ENCODE measurements around the gene ITGA5.

DNA sequence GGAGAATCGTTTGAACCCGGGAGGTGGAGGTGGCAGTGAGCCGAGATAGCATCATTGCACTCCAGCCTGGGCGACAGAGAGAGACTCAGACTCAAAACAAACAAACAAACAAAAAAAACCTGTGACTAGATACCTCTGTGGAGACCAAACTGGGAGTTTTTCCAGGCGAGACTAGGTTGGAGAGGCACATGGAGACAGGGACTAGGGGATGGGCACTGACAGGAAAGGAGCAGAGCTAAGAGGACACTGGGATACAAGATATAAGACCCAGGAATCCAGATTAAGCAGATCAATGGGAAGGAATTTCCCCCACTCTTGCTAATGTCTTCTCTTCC is 4.7 kb upstream of the ITGA5 start:
- TF ChIP-seq, protein P1, sequence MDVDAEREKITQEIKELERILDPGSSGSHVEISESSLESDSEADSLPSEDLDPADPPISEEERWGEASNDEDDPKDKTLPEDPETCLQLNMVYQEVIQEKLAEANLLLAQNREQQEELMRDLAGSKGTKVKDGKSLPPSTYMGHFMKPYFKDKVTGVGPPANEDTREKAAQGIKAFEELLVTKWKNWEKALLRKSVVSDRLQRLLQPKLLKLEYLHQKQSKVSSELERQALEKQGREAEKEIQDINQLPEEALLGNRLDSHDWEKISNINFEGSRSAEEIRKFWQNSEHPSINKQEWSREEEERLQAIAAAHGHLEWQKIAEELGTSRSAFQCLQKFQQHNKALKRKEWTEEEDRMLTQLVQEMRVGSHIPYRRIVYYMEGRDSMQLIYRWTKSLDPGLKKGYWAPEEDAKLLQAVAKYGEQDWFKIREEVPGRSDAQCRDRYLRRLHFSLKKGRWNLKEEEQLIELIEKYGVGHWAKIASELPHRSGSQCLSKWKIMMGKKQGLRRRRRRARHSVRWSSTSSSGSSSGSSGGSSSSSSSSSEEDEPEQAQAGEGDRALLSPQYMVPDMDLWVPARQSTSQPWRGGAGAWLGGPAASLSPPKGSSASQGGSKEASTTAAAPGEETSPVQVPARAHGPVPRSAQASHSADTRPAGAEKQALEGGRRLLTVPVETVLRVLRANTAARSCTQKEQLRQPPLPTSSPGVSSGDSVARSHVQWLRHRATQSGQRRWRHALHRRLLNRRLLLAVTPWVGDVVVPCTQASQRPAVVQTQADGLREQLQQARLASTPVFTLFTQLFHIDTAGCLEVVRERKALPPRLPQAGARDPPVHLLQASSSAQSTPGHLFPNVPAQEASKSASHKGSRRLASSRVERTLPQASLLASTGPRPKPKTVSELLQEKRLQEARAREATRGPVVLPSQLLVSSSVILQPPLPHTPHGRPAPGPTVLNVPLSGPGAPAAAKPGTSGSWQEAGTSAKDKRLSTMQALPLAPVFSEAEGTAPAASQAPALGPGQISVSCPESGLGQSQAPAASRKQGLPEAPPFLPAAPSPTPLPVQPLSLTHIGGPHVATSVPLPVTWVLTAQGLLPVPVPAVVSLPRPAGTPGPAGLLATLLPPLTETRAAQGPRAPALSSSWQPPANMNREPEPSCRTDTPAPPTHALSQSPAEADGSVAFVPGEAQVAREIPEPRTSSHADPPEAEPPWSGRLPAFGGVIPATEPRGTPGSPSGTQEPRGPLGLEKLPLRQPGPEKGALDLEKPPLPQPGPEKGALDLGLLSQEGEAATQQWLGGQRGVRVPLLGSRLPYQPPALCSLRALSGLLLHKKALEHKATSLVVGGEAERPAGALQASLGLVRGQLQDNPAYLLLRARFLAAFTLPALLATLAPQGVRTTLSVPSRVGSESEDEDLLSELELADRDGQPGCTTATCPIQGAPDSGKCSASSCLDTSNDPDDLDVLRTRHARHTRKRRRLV (CRISPR knock-in tag; IDR thresholded peaks at IDR 0.05), result no peak
- TF ChIP-seq, protein P2, sequence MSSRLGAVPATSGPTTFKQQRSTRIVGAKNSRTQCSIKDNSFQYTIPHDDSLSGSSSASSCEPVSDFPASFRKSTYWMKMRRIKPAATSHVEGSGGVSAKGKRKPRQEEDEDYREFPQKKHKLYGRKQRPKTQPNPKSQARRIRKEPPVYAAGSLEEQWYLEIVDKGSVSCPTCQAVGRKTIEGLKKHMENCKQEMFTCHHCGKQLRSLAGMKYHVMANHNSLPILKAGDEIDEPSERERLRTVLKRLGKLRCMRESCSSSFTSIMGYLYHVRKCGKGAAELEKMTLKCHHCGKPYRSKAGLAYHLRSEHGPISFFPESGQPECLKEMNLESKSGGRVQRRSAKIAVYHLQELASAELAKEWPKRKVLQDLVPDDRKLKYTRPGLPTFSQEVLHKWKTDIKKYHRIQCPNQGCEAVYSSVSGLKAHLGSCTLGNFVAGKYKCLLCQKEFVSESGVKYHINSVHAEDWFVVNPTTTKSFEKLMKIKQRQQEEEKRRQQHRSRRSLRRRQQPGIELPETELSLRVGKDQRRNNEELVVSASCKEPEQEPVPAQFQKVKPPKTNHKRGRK (CRISPR knock-in tag; IDR thresholded peaks at IDR 0.05), result no peak
- TF ChIP-seq, protein P3, sequence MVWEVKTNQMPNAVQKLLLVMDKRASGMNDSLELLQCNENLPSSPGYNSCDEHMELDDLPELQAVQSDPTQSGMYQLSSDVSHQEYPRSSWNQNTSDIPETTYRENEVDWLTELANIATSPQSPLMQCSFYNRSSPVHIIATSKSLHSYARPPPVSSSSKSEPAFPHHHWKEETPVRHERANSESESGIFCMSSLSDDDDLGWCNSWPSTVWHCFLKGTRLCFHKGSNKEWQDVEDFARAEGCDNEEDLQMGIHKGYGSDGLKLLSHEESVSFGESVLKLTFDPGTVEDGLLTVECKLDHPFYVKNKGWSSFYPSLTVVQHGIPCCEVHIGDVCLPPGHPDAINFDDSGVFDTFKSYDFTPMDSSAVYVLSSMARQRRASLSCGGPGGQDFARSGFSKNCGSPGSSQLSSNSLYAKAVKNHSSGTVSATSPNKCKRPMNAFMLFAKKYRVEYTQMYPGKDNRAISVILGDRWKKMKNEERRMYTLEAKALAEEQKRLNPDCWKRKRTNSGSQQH (CRISPR knock-in tag; IDR thresholded peaks at IDR 0.05; ENCODE audit: low read depth), result no peak
- TF ChIP-seq MTA3 (CRISPR knock-in tag; IDR thresholded peaks at IDR 0.05) (no peak), EZH2 (conservative IDR thresholded peaks at IDR 0.05; ENCODE audit: low read depth, low read length) (no peak)
